SK-N-SH treated with all-trans-retinoic acid at 6 μM for 48 hours (cell line): ENCODE measurements around the gene ZNF410.

Experiments
- ATAC-seq: fragments of 200-7000 bp; cut with Tn5 transposase; 3 replicates; pipeline ENCODE4 v1.9.1; 2020; ENCODE audit warnings: mild to moderate bottlenecking, moderate library complexity
- ARNTL ChIP-seq: fragments of 450-650 bp; formaldehyde crosslinking; IDR thresholded peaks from 2 replicates; pipeline ENCODE4 v1.5.0; 2020; ENCODE audit warnings: low read depth, mild to moderate bottlenecking, moderate library complexity, borderline replicate concordance
- BACH2 ChIP-seq: fragments of 250-450 bp; sonication (Bioruptor Pico); IDR thresholded peaks from 2 replicates; pipeline ENCODE4 v1.9.0; 2021; ENCODE audit warnings: mild to moderate bottlenecking, borderline replicate concordance
- CSDC2 ChIP-seq: fragments of 250-450 bp; sonication (Bioruptor Pico); IDR thresholded peaks from 2 replicates; pipeline ENCODE4 v1.5.0; 2020; ENCODE audit warnings: mild to moderate bottlenecking, moderate library complexity
- ESRRG ChIP-seq: fragments of 250-450 bp; sonication (Bioruptor Pico); IDR thresholded peaks from 2 replicates; pipeline ENCODE4 v1.6.1; 2021; ENCODE audit warnings: mild to moderate bottlenecking
- GLIS3 ChIP-seq: fragments of 250-450 bp; sonication (Bioruptor Pico); IDR thresholded peaks from 2 replicates; pipeline ENCODE4 v1.5.0; 2020; ENCODE audit warnings: mild to moderate bottlenecking, moderate library complexity
- ISL1 ChIP-seq: fragments of 250-450 bp; sonication (Bioruptor Pico); IDR thresholded peaks from 2 replicates; pipeline ENCODE4 v2.1.2; 2022; ENCODE audit warnings: mild to moderate bottlenecking, moderate library complexity
- OSR1 ChIP-seq: fragments of 250-450 bp; sonication (Bioruptor Pico); IDR thresholded peaks from 2 replicates; pipeline ENCODE4 v1.8.0; 2022; ENCODE audit warnings: moderate library complexity, mild to moderate bottlenecking, inconsistent platforms
- PPARA ChIP-seq: fragments of 250-450 bp; sonication (Bioruptor Pico); IDR thresholded peaks from 2 replicates; pipeline ENCODE4 v1.5.0; 2020; ENCODE audit warnings: mild to moderate bottlenecking, borderline replicate concordance
- RARB ChIP-seq: fragments of 250-450 bp; sonication (Bioruptor Pico); IDR thresholded peaks from 2 replicates; pipeline ENCODE4 v1.8.0; 2021; ENCODE audit warnings: mild to moderate bottlenecking, moderate library complexity
- TCF4 ChIP-seq: fragments of 250-450 bp; sonication (Bioruptor Pico); IDR thresholded peaks from 2 replicates; pipeline ENCODE4 v1.8.0; 2021; ENCODE audit warnings: mild to moderate bottlenecking, moderate library complexity, borderline replicate concordance
- TOX ChIP-seq: fragments of 250-450 bp; sonication (Bioruptor Pico); IDR thresholded peaks from 2 replicates; pipeline ENCODE4 v1.8.0; 2021; ENCODE audit warnings: mild to moderate bottlenecking, moderate library complexity, borderline replicate concordance
- ZC3H10 ChIP-seq: fragments of 250-450 bp; sonication (Bioruptor Pico); IDR thresholded peaks from 2 replicates; pipeline ENCODE4 v1.5.1; 2021; ENCODE audit warnings: mild to moderate bottlenecking, moderate library complexity
- ZFP3 ChIP-seq: fragments of 250-450 bp; sonication (Bioruptor Pico); IDR thresholded peaks from 2 replicates; pipeline ENCODE4 v1.5.0; 2020; ENCODE audit warnings: mild to moderate bottlenecking, moderate library complexity
- ZFP30 ChIP-seq: fragments of 450-650 bp; formaldehyde crosslinking; IDR thresholded peaks from 2 replicates; pipeline ENCODE4 v1.5.0; 2022; ENCODE audit warnings: mild to moderate bottlenecking, moderate library complexity
- ZNF565 ChIP-seq: fragments of 450-650 bp; formaldehyde crosslinking; conservative IDR thresholded peaks from 2 replicates; pipeline ENCODE4 v1.5.0; 2020; ENCODE audit warnings: low read depth, mild to moderate bottlenecking, moderate library complexity
- ZNF70 ChIP-seq: fragments of 450-650 bp; formaldehyde crosslinking; IDR thresholded peaks from 2 replicates; pipeline ENCODE4 v1.5.0; 2020; ENCODE audit warnings: mild to moderate bottlenecking, moderate library complexity
- ZNF8 ChIP-seq: fragments of 450-650 bp; formaldehyde crosslinking; IDR thresholded peaks from 2 replicates; pipeline ENCODE4 v1.5.0; 2020; ENCODE audit warnings: mild to moderate bottlenecking, moderate library complexity
- TF ChIP-seq, protein P1 (sequence below): fragments of 250-450 bp; sonication (Bioruptor Pico); IDR thresholded peaks from 2 replicates; pipeline ENCODE4 v1.8.0; 2020; ENCODE audit warnings: mild to moderate bottlenecking, moderate library complexity, borderline replicate concordance
- TF ChIP-seq, protein P2 (sequence below): fragments of 250-450 bp; sonication (Bioruptor Pico); IDR thresholded peaks from 2 replicates; pipeline ENCODE4 v1.8.0; 2021; ENCODE audit warnings: low read depth, mild to moderate bottlenecking, moderate library complexity, borderline replicate concordance
- TF ChIP-seq, protein P3 (sequence below): fragments of 250-450 bp; sonication (Bioruptor Pico); IDR thresholded peaks from 2 replicates; pipeline ENCODE4 v1.5.0; 2020; ENCODE audit warnings: mild to moderate bottlenecking, moderate library complexity
- TF ChIP-seq, protein P4 (sequence below): fragments of 250-450 bp; sonication (Bioruptor Pico); IDR thresholded peaks from 2 replicates; pipeline ENCODE4 v1.5.1; 2020; ENCODE audit warnings: low read depth, mild to moderate bottlenecking, moderate library complexity

The ZNF410 gene

DNA sequence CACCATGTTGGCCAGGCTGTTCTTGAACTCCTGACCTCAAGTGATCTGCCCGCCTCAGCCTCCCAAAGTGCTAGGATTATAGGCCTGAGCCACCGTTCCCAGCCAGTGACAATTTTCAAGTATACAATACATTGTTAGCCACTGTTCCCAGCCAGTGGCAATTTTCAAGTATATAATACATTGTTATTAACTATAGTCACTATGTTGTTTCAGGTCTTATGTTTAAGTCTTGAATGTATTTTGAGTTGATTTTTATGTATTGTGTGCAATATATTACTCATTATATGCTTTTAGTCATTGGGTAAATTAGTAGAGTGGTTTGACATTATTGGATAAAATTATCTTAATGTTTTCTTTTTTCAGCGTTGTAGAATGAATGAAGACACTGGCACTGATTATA is 13.0 kb upstream of the ZNF410 start:
- TF ChIP-seq BACH2 (CRISPR knock-in tag) (no peak), GLIS3 (no peak), TOX (CRISPR knock-in tag) (no peak), ZNF70 (no peak), ARNTL (CRISPR knock-in tag) (no peak), TCF4 (CRISPR knock-in tag) (no peak), ISL1 (CRISPR knock-in tag) (no peak), PPARA (CRISPR knock-in tag) (no peak), RARB (no peak), ZNF8 (CRISPR knock-in tag) (no peak), OSR1 (CRISPR knock-in tag) (no peak)
- TF ChIP-seq, protein P1, sequence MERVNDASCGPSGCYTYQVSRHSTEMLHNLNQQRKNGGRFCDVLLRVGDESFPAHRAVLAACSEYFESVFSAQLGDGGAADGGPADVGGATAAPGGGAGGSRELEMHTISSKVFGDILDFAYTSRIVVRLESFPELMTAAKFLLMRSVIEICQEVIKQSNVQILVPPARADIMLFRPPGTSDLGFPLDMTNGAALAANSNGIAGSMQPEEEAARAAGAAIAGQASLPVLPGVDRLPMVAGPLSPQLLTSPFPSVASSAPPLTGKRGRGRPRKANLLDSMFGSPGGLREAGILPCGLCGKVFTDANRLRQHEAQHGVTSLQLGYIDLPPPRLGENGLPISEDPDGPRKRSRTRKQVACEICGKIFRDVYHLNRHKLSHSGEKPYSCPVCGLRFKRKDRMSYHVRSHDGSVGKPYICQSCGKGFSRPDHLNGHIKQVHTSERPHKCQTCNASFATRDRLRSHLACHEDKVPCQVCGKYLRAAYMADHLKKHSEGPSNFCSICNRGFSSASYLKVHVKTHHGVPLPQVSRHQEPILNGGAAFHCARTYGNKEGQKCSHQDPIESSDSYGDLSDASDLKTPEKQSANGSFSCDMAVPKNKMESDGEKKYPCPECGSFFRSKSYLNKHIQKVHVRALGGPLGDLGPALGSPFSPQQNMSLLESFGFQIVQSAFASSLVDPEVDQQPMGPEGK (CRISPR knock-in tag) = no peak
- TF ChIP-seq, protein P2, sequence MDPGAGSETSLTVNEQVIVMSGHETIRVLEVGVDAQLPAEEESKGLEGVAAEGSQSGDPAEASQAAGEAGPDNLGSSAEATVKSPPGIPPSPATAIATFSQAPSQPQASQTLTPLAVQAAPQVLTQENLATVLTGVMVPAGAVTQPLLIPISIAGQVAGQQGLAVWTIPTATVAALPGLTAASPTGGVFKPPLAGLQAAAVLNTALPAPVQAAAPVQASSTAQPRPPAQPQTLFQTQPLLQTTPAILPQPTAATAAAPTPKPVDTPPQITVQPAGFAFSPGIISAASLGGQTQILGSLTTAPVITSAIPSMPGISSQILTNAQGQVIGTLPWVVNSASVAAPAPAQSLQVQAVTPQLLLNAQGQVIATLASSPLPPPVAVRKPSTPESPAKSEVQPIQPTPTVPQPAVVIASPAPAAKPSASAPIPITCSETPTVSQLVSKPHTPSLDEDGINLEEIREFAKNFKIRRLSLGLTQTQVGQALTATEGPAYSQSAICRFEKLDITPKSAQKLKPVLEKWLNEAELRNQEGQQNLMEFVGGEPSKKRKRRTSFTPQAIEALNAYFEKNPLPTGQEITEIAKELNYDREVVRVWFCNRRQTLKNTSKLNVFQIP (CRISPR knock-in tag) = no peak
- TF ChIP-seq, protein P3, sequence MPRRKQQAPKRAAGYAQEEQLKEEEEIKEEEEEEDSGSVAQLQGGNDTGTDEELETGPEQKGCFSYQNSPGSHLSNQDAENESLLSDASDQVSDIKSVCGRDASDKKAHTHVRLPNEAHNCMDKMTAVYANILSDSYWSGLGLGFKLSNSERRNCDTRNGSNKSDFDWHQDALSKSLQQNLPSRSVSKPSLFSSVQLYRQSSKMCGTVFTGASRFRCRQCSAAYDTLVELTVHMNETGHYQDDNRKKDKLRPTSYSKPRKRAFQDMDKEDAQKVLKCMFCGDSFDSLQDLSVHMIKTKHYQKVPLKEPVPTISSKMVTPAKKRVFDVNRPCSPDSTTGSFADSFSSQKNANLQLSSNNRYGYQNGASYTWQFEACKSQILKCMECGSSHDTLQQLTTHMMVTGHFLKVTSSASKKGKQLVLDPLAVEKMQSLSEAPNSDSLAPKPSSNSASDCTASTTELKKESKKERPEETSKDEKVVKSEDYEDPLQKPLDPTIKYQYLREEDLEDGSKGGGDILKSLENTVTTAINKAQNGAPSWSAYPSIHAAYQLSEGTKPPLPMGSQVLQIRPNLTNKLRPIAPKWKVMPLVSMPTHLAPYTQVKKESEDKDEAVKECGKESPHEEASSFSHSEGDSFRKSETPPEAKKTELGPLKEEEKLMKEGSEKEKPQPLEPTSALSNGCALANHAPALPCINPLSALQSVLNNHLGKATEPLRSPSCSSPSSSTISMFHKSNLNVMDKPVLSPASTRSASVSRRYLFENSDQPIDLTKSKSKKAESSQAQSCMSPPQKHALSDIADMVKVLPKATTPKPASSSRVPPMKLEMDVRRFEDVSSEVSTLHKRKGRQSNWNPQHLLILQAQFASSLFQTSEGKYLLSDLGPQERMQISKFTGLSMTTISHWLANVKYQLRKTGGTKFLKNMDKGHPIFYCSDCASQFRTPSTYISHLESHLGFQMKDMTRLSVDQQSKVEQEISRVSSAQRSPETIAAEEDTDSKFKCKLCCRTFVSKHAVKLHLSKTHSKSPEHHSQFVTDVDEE = no peak
- ATAC-seq = no peak

DNA sequence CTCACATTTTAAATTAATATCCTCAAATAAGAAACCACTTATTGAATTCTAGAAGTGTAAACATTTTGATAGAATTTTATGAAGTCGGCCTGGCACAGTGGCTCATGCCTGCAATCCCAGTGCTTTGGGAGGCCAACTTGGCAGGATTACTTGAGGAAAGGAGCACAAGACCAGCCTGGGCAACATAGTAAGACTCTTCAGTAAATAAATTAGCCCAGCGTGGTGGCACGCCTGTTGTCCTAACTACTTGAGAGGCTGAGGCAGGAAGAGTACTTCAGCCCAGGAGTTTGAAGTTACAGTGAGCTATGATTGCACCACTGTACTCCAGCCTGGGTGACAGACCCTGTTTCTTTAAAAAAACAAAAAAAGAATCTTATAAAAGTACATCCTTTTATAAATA is 8.9 kb upstream of the ZNF410 start:
- TF ChIP-seq RARB (no peak), CSDC2 (no peak), ZFP30 (no peak), ESRRG (CRISPR knock-in tag) (no peak), ARNTL (CRISPR knock-in tag) (no peak), ZNF8 (CRISPR knock-in tag) (no peak), ISL1 (CRISPR knock-in tag) (no peak), TCF4 (CRISPR knock-in tag) (no peak)
- TF ChIP-seq, protein P2 (CRISPR knock-in tag) = no peak
- ATAC-seq = no peak

DNA sequence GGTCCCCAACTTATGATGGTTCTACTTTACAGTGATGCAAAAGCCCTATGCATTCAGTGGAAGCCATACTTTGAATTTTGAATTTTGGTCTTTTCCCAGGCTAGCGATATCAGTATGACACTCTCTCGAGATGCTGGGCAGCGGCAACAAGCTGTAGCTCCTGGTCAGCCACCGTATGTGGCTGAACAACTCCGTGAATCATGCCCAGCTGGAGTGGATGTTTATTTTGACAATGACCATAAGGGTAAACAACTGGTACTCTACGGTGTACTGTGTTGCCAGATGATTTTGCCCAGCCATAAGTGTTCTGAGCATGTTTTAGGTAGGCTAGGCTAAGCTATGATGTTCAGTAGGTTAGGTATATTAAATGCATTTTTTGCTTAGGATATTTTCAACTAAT is 8.2 kb upstream of the ZNF410 start:
- no peak for ATAC-seq
- TF ChIP-seq, protein P4, sequence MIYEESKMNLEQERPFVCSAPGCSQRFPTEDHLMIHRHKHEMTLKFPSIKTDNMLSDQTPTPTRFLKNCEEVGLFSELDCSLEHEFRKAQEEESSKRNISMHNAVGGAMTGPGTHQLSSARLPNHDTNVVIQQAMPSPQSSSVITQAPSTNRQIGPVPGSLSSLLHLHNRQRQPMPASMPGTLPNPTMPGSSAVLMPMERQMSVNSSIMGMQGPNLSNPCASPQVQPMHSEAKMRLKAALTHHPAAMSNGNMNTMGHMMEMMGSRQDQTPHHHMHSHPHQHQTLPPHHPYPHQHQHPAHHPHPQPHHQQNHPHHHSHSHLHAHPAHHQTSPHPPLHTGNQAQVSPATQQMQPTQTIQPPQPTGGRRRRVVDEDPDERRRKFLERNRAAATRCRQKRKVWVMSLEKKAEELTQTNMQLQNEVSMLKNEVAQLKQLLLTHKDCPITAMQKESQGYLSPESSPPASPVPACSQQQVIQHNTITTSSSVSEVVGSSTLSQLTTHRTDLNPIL (CRISPR knock-in tag) = no peak
- TF ChIP-seq ZFP30 (no peak), PPARA (CRISPR knock-in tag) (no peak), BACH2 (CRISPR knock-in tag) (no peak), ZNF565 (CRISPR knock-in tag) (no peak), ARNTL (CRISPR knock-in tag) (no peak), GLIS3 (no peak), TOX (CRISPR knock-in tag) (no peak), ZC3H10 (CRISPR knock-in tag) (no peak), ISL1 (CRISPR knock-in tag) (no peak), RARB (no peak), ZFP3 (CRISPR knock-in tag) (no peak), OSR1 (CRISPR knock-in tag) (no peak), ZNF70 (no peak), ESRRG (CRISPR knock-in tag) (no peak)
- TF ChIP-seq, protein P3 = no peak
- TF ChIP-seq, protein P2 (CRISPR knock-in tag) = no peak
